LoVo (cell line): Measurements from ENCODE around the gene ALDOB.
A peak's percentile ranks its signal among the peaks of the same experiment; 100 is the strongest.

Source experiments
- DNase-seq: peaks from one replicate; pipeline ENCODE4 v3.0.0-alpha.2; 2016; ENCODE audit warnings: low spot score

Gene ALDOB

GRCh38 chr9:101455656-101456240, 20.2 kb upstream of the ALDOB start:
- DNase-seq: no peak

- no peak for DNase-seq
Measured at GRCh38 chr9:101453776-101454570, 18.4 kb upstream of the ALDOB start.

- DNase-seq: no peak
Measured at GRCh38 chr9:101451498-101451897, 15.9 kb upstream of the ALDOB start.

GRCh38 chr9:101450931-101451330, 15.4 kb upstream of the ALDOB start:
- DNase-seq: no peak

- DNase-seq: peak; percentile 82
Measured at GRCh38 chr9:101449071-101449721, 13.6 kb upstream of the ALDOB start.

GRCh38 chr9:101448680-101449070, 13.1 kb upstream of the ALDOB start:
- DNase-seq: peak; percentile 14

GRCh38 chr9:101446732-101447131, 11.2 kb upstream of the ALDOB start:
- no peak for DNase-seq

- no peak for DNase-seq
Measured at GRCh38 chr9:101445353-101446029, 9.9 kb upstream of the ALDOB start.

GRCh38 chr9:101443364-101443771, 7.8 kb upstream of the ALDOB start:
- no peak for DNase-seq

- no peak for DNase-seq
Measured at GRCh38 chr9:101442736-101443135, 7.2 kb upstream of the ALDOB start.

GRCh38 chr9:101442318-101442717, 6.7 kb upstream of the ALDOB start:
- no peak for DNase-seq

- no peak for DNase-seq
Measured at GRCh38 chr9:101440714-101441230, 5.2 kb upstream of the ALDOB start.

- DNase-seq: no peak
Measured at GRCh38 chr9:101438523-101438922, 2.9 kb upstream of the ALDOB start.

GRCh38 chr9:101437806-101438232, 2.2 kb upstream of the ALDOB start:
- no peak for DNase-seq

- DNase-seq: no peak
Measured at GRCh38 chr9:101434998-101435397, 576 bp downstream of the ALDOB start.

GRCh38 chr9:101433229-101433628, 2.3 kb downstream of the ALDOB start:
- DNase-seq: no peak

- DNase-seq: no peak
Measured at GRCh38 chr9:101432740-101433139, 2.8 kb downstream of the ALDOB start.

GRCh38 chr9:101432171-101432570, 3.4 kb downstream of the ALDOB start:
- DNase-seq: no peak

GRCh38 chr9:101429736-101430135, 5.8 kb downstream of the ALDOB start:
- DNase-seq: no peak

GRCh38 chr9:101428909-101429308, 6.7 kb downstream of the ALDOB start:
- DNase-seq: no peak

- no peak for DNase-seq
Measured at GRCh38 chr9:101427957-101428655, 7.5 kb downstream of the ALDOB start.

GRCh38 chr9:101427358-101427757, 8.2 kb downstream of the ALDOB start:
- no peak for DNase-seq
